Measurements from ENCODE around the gene HBB.

The HBB gene

DNA sequence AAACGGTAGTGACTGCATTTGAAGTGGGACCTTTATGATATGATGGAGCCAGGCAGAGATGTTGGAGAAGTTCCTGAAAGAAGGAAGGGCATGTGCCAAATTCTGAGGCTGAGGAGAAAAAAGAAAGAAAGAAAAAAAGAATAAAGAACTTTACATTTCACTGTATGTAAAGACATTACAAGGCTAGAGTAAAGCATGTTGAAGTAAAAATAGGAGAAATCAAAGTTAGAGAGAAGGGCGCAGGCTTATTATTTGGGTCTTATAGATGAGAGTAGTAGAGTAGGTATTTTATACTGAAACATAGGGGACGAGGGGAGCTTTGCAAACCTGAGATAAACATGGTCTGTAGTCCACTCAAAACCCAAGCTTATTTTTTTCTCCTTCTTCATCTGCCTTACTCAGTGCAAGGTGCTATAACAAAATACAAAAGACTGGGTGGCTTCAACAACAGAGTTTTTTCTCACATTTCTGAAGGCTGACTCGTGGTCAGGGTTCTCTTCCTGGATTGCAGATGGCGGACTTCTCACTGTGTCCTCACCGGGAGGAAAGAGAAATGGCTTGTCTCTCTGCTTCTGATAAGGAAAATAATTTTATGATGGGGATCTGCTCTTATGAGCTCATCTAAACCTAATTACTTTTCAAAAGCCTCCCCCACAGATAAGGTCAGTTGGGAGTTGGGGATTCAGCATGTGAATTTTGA lies 20.1 kb upstream of the HBB start:
- DNase-seq = no peak

DNA sequence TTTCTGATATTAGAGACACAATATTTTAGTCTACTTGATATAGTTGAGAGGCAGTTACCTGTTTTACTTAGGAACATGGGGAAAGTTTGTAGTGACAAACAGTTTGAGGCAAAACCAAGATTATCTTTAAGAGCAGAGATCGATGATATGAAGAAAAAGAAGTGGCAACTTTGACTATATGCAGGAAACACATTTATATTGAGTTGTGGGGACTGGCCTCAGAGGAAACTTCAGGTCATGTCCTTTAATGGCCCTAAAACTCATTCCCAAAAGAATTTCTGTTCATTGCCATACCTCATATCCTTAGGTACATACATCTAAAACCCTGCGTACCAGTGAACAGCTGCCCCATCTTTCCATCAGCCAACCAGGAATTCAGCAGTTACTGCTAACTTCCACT lies 18.3 kb upstream of the HBB start:
- DNase-seq = no peak

DNA sequence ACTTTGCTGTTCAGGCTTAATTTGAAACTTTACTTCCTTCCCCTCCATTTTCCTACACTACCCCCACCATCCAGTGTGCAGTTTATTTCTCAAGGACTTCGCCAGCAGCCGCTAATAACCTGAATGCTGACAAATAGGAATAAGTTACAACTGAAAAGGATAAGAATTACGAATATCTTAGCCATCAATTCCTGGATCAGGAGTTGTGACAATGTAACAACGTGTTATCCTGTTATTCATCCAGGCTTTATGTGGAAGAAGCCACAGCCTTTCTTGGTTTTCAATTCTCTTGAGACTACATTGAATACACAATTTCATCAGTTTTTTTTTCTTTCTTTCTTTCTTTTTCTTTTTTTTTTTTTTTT lies 16.9 kb upstream of the HBB start:
- DNase-seq = no peak

DNA sequence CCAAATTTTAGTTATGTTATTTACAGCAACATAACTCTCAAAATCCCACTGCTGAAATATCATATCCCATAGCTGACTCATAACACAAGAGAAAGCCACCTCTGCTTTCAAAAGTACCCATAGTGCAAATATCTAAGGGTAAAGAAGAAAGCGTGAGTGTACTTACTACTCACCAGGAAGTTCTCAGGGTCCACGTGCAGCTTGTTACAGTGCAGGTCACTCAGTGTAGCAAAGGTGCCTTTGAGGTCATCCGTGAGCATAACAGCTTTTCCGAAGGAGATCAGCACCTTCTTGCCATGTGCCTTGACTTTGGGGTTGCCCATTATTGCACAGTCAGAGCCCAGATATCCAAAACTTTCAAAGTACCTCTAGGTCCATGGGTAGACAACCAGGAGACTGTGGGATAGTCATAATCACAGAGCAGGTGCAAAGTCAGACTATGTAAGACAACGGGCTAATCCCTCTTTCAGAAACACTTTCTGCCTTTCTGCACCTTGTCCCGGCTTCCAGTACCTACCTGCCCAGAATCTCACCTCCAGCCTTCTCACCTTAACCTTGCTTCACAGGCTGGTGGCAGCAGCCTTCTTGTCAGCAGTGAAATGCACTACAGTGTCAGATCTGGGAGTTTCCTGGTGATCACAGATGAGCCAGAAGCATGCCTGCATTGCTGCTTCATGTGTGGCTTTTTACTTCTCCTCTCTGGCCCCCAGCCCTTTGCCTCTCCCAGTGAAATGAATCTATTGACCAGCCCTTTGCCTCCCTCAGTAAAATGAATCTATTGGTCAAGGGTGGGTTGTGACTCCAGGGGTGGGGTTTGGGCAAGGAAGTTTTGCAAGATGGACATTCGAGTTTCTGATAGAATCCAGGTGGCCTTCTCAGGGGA lies 16.3 kb upstream of the HBB start:
- DNase-seq = no peak

DNA sequence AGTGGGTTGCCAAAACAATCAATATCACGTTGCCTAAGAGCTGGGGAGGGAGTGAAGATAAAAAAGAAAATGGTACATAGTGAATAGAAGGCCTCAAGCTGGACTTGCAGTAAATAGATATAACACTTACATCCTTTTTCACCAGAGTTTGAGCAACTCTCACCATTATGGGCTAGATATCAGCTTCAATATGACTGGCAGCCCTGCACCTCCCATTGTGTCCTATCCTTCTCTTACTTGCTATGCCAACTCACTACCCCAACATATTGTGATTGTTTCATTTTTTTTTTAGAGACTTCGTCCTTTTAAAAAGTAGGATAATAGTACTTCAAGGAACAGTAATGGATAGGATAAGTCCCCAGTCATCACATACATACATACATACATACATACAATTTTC lies 15.3 kb upstream of the HBB start:
- no peak for DNase-seq

DNA sequence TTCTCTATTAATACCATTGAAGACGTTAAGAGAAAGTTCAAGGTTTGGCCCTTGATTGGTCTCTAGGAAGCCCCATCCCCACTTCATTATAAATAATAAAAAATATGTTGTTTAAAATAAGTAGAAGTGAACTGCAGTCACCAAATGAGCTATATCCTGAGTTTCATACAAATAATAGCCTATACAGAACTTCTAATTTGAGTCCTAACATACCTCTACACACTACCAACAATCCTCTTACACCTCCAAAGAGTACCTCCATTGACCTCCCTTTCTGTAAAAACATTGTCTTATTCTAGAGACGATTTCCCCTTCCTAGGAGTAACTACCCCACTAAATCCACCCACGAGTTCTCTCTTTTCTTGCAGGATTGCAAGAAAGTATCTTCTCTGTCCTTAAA lies 14.6 kb upstream of the HBB start:
- no peak for DNase-seq

DNA sequence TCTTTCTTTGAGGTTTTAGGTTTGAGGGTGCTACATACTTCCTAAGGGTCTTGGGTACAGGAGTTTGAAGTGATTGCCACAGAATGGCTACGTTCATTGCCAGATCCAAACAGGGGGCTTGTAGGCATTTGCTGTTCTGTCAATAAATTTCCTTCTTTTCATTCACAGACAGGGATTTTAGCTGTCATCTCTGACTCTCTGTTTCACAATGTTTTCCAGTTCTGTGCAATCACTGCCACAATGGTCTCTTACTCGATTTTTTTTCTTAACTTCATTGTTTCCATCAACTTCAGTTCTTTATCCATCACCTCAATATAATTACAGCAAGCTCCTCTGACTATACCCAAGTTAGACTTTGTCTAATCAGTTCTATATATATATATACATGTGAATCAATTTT lies 13.6 kb upstream of the HBB start:
- DNase-seq = no peak

GRCh38 chr11:5240056-5240455 lies 13.2 kb upstream of the HBB start:
- no peak for DNase-seq

- DNase-seq = no peak
Observed at GRCh38 chr11:5239046-5239445, 12.2 kb upstream of the HBB start.

GRCh38 chr11:5238486-5238885 lies 11.6 kb upstream of the HBB start:
- DNase-seq = no peak

GRCh38 chr11:5237420-5237819 lies 10.5 kb upstream of the HBB start:
- no peak for DNase-seq

- no peak for DNase-seq
Observed at GRCh38 chr11:5235364-5236095, 8.7 kb upstream of the HBB start.

GRCh38 chr11:5234381-5234834 lies 7.5 kb upstream of the HBB start, which contains the start of gene HBD:
TSS of gene HBD (minus strand) at chr11:5234483. CDS start at chr11:5234433, 50 bp downstream.
- DNase-seq = no peak

DNA sequence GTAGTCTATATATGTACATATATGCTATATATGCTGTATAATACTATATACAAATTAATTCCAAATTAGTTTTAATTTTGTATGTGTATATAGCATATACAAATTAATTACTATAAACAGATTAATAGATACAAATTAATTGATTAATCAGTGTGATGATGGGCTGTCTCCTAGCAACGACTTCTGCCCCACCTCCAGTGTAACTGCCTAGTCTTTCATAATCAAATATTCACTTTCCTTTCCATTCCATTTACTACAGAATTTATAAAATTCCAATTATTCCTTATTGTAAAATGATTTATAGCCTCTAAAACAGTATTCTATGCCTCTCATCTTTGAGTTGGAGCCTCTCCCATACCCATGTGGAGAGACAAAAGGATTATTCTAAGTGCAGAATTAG lies 6.4 kb upstream of the HBB start:
- DNase-seq = no peak

GRCh38 chr11:5232821-5233220 lies 6.0 kb upstream of the HBB start:
- no peak for DNase-seq

- DNase-seq = no peak
Observed at GRCh38 chr11:5232176-5232575, 5.3 kb upstream of the HBB start.

DNA sequence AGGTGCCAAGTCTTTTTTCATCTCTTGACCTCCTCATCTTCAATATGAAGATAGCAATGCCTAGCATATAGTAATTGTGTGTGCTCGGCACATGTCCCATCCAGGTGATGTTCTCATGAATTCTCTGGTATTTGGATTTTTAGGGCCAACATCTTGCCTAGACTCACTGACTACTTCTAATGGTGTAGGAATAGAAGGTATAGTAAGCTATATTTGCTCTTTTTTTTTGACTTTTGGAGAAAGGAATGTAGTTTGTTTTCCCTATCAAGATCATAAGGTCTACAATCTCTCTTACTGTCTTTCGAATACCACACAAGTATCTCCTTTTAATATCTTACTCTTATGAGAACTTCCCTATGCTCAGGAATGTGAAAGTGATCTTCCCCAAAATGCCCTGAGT lies 4.2 kb upstream of the HBB start:
- DNase-seq = no peak

DNA sequence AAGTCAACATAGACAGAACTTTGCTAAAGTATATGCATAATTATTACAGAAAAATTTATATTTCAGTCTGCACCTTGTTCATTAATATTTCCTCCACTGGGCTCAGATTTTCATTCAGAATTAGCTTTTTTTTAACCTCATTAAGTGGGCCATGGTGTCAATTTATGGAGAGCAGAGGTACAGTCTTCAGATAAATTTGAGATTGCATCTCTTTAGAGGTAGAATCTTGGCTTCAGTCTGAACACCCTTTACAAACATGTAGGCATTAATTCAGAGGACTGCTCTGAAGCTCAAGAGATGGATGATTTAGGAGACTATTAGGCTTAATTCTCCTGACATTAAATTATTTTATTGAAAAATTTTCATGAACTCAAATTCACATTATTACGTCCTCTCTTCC lies 3.4 kb upstream of the HBB start:
- no peak for DNase-seq

DNA sequence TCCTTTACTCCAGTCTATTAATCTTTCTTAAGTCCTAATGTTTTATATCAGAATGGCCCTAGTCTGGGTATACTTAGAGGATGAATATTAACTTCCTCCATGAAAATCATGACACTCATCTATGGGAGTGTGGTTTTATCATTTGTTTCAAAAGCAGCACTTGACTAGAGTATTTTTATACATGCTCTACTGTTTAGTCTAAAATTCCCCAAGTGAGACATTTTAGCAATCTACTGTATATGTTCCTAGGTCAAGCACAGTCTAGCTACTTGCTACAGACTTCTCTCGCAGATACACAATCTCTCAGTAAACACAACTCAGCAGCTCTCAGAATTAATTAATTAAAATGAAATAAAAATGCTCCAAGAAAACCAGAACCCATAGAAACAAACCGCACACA lies 2.9 kb upstream of the HBB start:
- no peak for DNase-seq

GRCh38 chr11:5229356-5229755 lies 2.5 kb upstream of the HBB start:
- no peak for DNase-seq

DNA sequence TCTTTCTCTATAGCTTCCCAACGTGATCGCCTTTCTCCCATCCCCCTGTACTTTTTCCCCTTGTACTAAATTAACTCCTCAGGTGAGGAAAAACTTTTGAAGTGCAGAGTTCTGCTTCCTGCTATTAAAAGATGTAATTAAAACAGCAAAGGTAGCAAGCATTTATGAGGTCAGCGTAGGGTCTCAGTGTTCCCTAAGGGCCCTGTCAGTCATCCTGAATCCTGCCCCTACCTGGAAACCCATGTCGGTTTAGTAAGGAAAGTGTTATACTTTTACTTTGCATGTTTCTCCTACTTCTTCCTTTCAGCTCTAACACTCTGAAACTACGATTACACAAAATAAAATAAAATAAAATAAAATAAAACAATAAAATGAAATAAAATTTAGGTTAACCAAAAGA lies 1.3 kb upstream of the HBB start:
- DNase-seq = no peak

DNA sequence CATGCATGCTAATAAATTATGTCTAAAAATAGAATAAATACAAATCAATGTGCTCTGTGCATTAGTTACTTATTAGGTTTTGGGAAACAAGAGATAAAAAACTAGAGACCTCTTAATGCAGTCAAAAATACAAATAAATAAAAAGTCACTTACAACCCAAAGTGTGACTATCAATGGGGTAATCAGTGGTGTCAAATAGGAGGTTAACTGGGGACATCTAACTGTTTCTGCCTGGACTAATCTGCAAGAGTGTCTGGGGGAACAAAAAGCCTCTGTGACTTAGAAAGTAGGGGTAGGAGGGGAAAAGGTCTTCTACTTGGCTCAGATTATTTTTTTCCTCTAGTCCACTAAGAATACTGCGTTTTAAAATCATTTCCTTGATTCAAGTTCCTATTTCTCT lies 810 bp upstream of the HBB start:
- no peak for DNase-seq

- no peak for DNase-seq
Observed at GRCh38 chr11:5225480-5225871, 1.4 kb downstream of the HBB start.

Measured in stimulated activated CD4-positive, alpha-beta T cell treated with anti-CD3 and anti-CD28 coated beads, Interleukin-4, amount 100 ng/mL, for 1 hour (primary cell).